Right lobe of liver (tissue), 6 donors: ENCODE data around the gene EVX1. TPM values are rescaled to one million over a fixed set of nuclear protein-coding genes. Genes with fewer than 3 reads are reported as not detected.

Source experiments
- ATAC-seq, 4 donors: fragments of 200-7000 bp; cut with Tn5 transposase; one replicate each; pipeline ENCODE4 v1.9.1; 2020; ENCODE audit warnings: mild to moderate bottlenecking in 4 of 4, moderate library complexity in 4 of 4
- DNase-seq, 3 donors: peaks; one replicate each; pipeline ENCODE4 v3.0.0-alpha.2; 2020
- H3K27ac ChIP-seq, 3 donors: fragments of 200-600 bp; one replicate each; pipeline ENCODE4 v1.8.0; 2022
- H3K27me3 ChIP-seq, 2 donors: fragments of 200-600 bp; one replicate each; pipeline ENCODE4 v1.8.0; 2022
- H3K36me3 ChIP-seq, 4 donors: fragments of 200-600 bp; sonication (generic) in 1 of 4; one replicate each; pipeline versions ENCODE4 v1.5.1 to v1.8.0; 2017 to 2022; ENCODE audit warnings: control low read depth in 1 of 4
- H3K4me1 ChIP-seq, 4 donors: fragments of 200-600 bp; sonication (generic) in 1 of 4; one replicate each; pipeline versions ENCODE4 v1.5.1 to v1.8.0; 2017 to 2022; ENCODE audit warnings: control low read depth in 1 of 4
- H3K4me3 ChIP-seq, 3 donors: fragments of 200-600 bp; one replicate each; pipeline ENCODE4 v1.8.0; 2022
- H3K9me3 ChIP-seq, 4 donors: fragments of 200-600 bp; sonication (generic) in 1 of 4; one replicate each; pipeline versions ENCODE4 v1.5.1 to v1.8.0; 2017 to 2022; ENCODE audit warnings: control low read depth in 1 of 4
- POLR2A ChIP-seq: fragments of 450-650 bp; IDR thresholded peaks from one replicate; pipeline ENCODE4 v1.6.1; 2017; ENCODE audit warnings: antibody characterized with exemption, mild to moderate bottlenecking
- WGBS: methylation state at CpG from one replicate; pipeline ENCODE4 v1.1.6; 2018; ENCODE audit warnings: low coverage, low lambda C conversion rate; ENCODE audit not compliant: insufficient coverage; ENCODE audit errors: missing lambda C conversion rate; 5-methylcytosine and 5-hydroxymethylcytosine counted together
- intact Hi-C, 2 donors: fragments of 100-400 bp; cut with DNase I; formaldehyde crosslinking; loops; one replicate each; pipeline versions ENCODE4 v1.11.2 to v1.14.1; 2022
- total RNA-seq, 6 experiments: library from RNA; depleted of rRNA in 2 of 6; stranded (reverse); fragments of >200 nt in 2 of 6; fragmentation: NEBNext Ultra II Directional in 3 of 6; extraction: Animal tissue kit (Norgen Biotek cat#: 25700) in 3 of 6; gene quantifications; one replicate each; pipeline versions ENCODE4 v1.1.0 to v1.2.4, GENCODE V29; 2016 to 2023
- TF ChIP-seq, protein P1 (sequence below), 4 donors: fragments of 200-600 bp in 3 of 4; fragments of 450-650 bp in 1 of 4; IDR thresholded peaks; one replicate each; pipeline versions ENCODE4 v1.5.1 to v1.8.0; 2016 to 2022; ENCODE audit warnings: antibody characterized with exemption in 4 of 4, mild to moderate bottlenecking in 2 of 4
- donor health status: DM: no; HTN: yes; CAD: no.
- donor health status: DM: no; HTN: no; CAD: no.
- donor health status: DM: no; HTN: no; CAD: no.
- donor health status: DM: no; HTN: yes; CAD: no.
- donor health status: DM: no; HTN: yes; CAD: no.

The EVX1 gene
- total RNA-seq, 6 experiments from 2014 or later = not detected

DNA sequence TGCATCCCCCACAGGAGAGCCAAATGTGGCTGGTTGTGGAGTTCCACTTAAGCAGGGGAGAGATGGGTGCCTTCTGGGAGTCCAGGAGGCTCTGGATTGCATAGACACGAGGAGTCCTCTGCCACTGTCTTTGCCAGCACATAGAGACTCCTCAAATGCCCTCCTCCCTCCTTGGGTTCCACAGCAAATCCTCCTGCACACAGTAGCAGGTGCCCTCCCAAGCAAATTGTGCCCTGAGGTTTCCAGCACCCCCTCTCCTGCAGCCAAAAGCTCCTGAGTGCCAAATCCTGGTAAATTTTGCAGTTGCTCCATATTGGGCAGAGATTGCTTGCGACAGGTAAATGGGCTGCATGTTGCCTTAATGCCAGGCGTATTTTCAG lies 5.8 kb downstream of the EVX1 start:
- Histone ChIP-seq H3K4me3 (no peak overlapping the region), H3K27me3 (peaks cover 31 to 56% of the 10 kb centered on the region in 2 donors), H3K4me1 (peaks cover 0 to 28% (median 0%) of the 10 kb centered on the region in 4 donors), H3K9me3 (no peaks in the 10 kb centered on the region), H3K36me3 (no peaks in the 10 kb centered on the region), H3K27ac (no peak overlapping the region)
- TF ChIP-seq POLR2A = no peak
- TF ChIP-seq, protein P1, sequence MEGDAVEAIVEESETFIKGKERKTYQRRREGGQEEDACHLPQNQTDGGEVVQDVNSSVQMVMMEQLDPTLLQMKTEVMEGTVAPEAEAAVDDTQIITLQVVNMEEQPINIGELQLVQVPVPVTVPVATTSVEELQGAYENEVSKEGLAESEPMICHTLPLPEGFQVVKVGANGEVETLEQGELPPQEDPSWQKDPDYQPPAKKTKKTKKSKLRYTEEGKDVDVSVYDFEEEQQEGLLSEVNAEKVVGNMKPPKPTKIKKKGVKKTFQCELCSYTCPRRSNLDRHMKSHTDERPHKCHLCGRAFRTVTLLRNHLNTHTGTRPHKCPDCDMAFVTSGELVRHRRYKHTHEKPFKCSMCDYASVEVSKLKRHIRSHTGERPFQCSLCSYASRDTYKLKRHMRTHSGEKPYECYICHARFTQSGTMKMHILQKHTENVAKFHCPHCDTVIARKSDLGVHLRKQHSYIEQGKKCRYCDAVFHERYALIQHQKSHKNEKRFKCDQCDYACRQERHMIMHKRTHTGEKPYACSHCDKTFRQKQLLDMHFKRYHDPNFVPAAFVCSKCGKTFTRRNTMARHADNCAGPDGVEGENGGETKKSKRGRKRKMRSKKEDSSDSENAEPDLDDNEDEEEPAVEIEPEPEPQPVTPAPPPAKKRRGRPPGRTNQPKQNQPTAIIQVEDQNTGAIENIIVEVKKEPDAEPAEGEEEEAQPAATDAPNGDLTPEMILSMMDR (IDR thresholded peaks at IDR 0.05) = no peak
- no peak for DNase-seq
- no peak for ATAC-seq
- intact Hi-C loops = no loop called here
- WGBS = 60% methylated on average over 2 of the region's 3 CpGs

DNA sequence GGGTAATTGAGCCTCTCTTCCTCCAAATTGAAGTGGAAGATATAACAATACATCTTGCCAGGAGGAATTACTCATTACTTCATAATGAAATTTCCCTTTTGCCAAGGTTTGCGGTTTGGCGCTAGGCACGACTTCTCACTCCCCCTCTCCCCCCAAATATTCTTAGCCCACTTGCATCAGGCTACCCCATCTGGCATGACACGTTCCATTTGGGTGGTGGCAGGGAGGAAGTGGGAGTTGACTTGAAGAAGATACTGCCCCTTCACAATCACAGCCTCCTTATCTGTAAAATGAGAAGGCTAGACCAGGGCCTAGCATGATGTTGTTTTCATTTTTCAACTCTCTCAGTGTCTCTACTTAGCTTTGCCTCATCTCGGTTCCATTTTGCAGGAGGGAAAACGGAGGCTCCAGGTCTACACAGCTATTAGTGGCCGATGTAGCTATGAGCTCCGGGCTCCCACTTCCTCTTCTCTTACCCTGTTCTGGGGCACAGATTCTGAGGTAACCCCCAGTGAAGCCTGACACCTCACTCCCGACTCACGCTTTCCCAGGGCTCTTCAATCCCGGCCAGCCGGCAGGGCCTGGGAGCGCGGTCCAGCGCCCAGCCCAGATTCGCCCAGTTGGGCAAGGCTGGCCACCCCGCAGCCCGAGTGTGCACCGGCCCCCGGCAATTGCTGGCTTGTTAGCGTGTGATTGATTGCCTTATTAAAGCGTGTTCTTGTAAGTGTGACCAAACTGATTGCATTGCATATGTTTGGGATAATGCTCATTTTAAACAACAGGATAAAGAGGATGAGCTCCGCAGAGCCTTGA lies 6.5 kb downstream of the EVX1 start:
- no peaks in the 10 kb centered on the region for H3K9me3 ChIP-seq
- no peak for DNase-seq
- WGBS = 16% methylated on average over 23 of the region's 23 CpGs

DNA sequence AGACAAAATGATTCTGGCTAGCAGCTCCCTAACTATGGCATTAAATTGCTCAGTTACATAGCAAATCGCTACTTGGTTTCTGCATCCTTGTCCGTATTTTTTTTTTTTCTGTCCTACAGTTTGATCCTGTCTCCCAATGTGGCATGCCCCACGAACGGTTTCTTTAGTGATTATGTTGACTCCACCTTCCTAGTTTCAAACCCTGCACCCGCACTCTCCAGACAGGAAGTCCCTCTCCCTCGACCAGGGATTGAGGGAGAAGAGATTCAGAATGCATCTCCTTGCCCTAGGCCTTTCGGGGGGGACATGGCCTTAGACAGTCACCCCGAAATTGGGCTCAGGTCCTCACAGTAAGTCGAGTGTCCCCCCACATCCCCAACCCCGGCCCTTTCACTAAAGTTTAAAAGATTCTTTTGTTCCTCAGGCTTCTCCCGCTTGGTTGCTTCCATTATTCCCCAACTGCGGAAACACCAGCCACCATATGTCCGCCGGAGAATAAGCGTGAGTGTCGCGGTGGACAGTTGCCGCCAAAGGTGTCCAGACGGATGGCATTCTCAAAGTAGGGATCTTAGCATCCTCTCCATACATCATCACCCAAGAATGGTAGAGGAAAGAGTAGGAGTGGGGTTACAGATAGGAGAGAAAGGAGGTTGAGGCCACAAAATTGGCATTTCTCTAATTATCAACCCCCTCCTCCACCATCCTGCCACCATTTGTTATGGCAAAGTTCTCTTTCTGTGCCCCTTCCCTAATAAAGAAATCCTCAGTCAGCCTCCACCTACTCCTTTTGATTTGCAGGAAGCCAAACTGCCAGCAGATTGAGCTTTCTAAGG lies 7.3 kb downstream of the EVX1 start:
- Histone ChIP-seq H3K9me3 (no peaks in the 10 kb centered on the region), H3K36me3 (no peaks in the 10 kb centered on the region), H3K27me3 (peaks cover 22 to 41% of the 10 kb centered on the region in 2 donors), H3K27ac (no peak overlapping the region), H3K4me1 (peaks cover 0 to 28% (median 0%) of the 10 kb centered on the region in 4 donors), H3K4me3 (no peak overlapping the region)
- 12% methylated on average over 18 of the region's 19 CpGs for WGBS
- intact Hi-C loops = no loop called here
- DNase-seq (no peak), ATAC-seq (no peak)
- no peak for TF ChIP-seq POLR2A

More for the DNA sequence above, 6.5 kb downstream of the EVX1 start:
- peaks cover 28 to 49% of the 10 kb centered on the region in 2 donors for H3K27me3 ChIP-seq
- intact Hi-C loops = no loop called here
- TF ChIP-seq POLR2A = no peak
- TF ChIP-seq, protein P1 (IDR thresholded peaks at IDR 0.05) = no peak
- no peak overlapping the region for H3K27ac ChIP-seq
- no peak for ATAC-seq
- H3K4me1 ChIP-seq = peaks cover 0 to 28% (median 0%) of the 10 kb centered on the region in 4 donors
- H3K36me3 ChIP-seq = no peaks in the 10 kb centered on the region
- no peak overlapping the region for H3K4me3 ChIP-seq

DNA sequence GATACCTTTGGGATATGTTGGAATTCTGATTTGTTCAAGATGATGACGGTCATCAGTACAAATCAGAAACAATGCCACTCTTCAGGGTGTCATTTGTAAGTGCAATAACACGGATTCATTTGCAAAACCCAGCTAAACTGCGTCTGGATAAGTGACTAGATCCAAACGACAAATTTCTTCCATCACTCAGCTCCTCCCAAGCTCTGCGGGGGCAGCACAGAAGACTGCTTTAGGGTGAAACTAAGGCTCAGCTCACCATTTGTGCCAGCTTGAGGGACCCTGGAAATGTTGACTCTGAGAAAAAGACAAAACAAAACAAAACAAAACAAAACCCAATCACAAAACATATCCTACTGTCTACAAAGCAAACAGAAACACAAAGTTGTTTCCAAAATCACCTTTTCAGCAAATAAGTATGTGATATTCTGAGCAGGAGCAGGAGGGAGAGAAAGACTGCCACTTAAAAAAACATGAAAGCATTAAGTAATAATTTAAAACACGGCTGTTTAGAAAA lies 8.0 kb downstream of the EVX1 start:
- no peak overlapping the region for H3K27ac ChIP-seq
- H3K4me3 ChIP-seq = no peak overlapping the region
- 6% methylated on average over 6 of the region's 6 CpGs for WGBS
- DNase-seq = no peak
- H3K27me3 ChIP-seq = peaks cover 18 to 34% of the 10 kb centered on the region in 2 donors
- intact Hi-C loops = no loop called here
- H3K9me3 ChIP-seq = no peaks in the 10 kb centered on the region
- no peaks in the 10 kb centered on the region for H3K36me3 ChIP-seq
- H3K4me1 ChIP-seq = peaks cover 0 to 21% (median 0%) of the 10 kb centered on the region in 4 donors
- TF ChIP-seq, protein P1 (IDR thresholded peaks at IDR 0.05) = no peak
- TF ChIP-seq POLR2A = no peak
- ATAC-seq = no peak
